ENCODE results near the gene MRE11. TPM values are rescaled to one million over a fixed set of nuclear protein-coding genes. Genes with fewer than 3 reads are reported as not detected.
"Not testable (repeated sequence)": the region's sequence is repeated elsewhere in the genome, so short reads cannot be mapped to it uniquely, and the experiment has no call there.

MRE11 gene
- total RNA-seq, 1 donor from 2014 or later, result 17.6 TPM

GRCh38 chr11:94424011-94424410 lies 69.6 kb downstream of the MRE11 start:
- no peak for DNase-seq

GRCh38 chr11:94423507-94423906 lies 70.1 kb downstream of the MRE11 start:
- DNase-seq, result no peak

GRCh38 chr11:94418123-94418765 lies 75.4 kb downstream of the MRE11 start:
- no peak for DNase-seq

- no peak for DNase-seq
Observed at GRCh38 chr11:94417386-94417987, 76.2 kb downstream of the MRE11 start.

GRCh38 chr11:94405062-94405833 lies 88.4 kb downstream of the MRE11 start:
- DNase-seq, result no peak

GRCh38 chr11:94402355-94402754 lies 91.3 kb downstream of the MRE11 start:
- no peak for DNase-seq

GRCh38 chr11:94401773-94402265 lies 91.8 kb downstream of the MRE11 start:
- no peak for DNase-seq

GRCh38 chr11:94400839-94401772 lies 92.5 kb downstream of the MRE11 start, which contains the start of gene GPR83:
TSS of gene GPR83 (minus strand) at chr11:94401419. CDS start at chr11:94401247, 172 bp downstream.
- DNase-seq, result peak; percentile 16

- no peak for DNase-seq
Observed at GRCh38 chr11:94400457-94400838, 93.2 kb downstream of the MRE11 start.

- no peak for DNase-seq
Observed at GRCh38 chr11:94400050-94400449, 93.6 kb downstream of the MRE11 start.

- no peak for DNase-seq
Observed at GRCh38 chr11:94398101-94398500, 95.5 kb downstream of the MRE11 start.

GRCh38 chr11:94396282-94396681 lies 97.4 kb downstream of the MRE11 start:
- no peak for DNase-seq

GRCh38 chr11:94391937-94392336 lies 101.7 kb downstream of the MRE11 start:
- DNase-seq, result not testable (repeated sequence)

- no peak for DNase-seq
Observed at GRCh38 chr11:94379613-94380012, 114.0 kb downstream of the MRE11 start.

- DNase-seq, result no peak
Observed at GRCh38 chr11:94376841-94377240, 116.8 kb downstream of the MRE11 start.

GRCh38 chr11:94370576-94370975 lies 123.1 kb downstream of the MRE11 start:
- not testable (repeated sequence) for DNase-seq

Small RNA genes within 50 kb of the gene (small RNA-seq; reads per million reads assigned to genes)
- 0.15 reads per million for gene MIR548L

Other genes starting within 250 kb of the MRE11 start
- gene IZUMO1R, start 189.3 kb downstream of the MRE11 start, total RNA-seq, result not detected
- 1.6 TPM for gene GPR83, start 92.4 kb downstream of the MRE11 start, total RNA-seq
- 21.8 TPM for gene ANKRD49, start 140 bp upstream of the MRE11 start, total RNA-seq
- gene C11orf97, start 18.6 kb upstream of the MRE11 start, total RNA-seq, result not detected
- gene FUT4, start 50.1 kb upstream of the MRE11 start, total RNA-seq, result 9.2 TPM
- gene PIWIL4, start 73.5 kb upstream of the MRE11 start, total RNA-seq, result 5.8 TPM